DND-41 (cell line): ENCODE measurements around the gene WASF1.

ENCODE experiments used
- EZH2 ChIP-seq: IDR thresholded peaks from 3 replicates; pipeline ENCODE4 v1.6.1; 2012; ENCODE audit warnings: borderline replicate concordance, low read depth, mild to moderate bottlenecking, moderate library complexity, low read length, inconsistent platforms; ENCODE audit not compliant: severe bottlenecking
- TF ChIP-seq, protein P1 (sequence below): IDR thresholded peaks from 2 replicates; pipeline ENCODE4 v1.5.1; 2012; ENCODE audit warnings: borderline replicate concordance, low read length, moderate library complexity, mild to moderate bottlenecking; ENCODE audit not compliant: poor library complexity, severe bottlenecking; ENCODE audit errors: extremely low read depth

DNA sequence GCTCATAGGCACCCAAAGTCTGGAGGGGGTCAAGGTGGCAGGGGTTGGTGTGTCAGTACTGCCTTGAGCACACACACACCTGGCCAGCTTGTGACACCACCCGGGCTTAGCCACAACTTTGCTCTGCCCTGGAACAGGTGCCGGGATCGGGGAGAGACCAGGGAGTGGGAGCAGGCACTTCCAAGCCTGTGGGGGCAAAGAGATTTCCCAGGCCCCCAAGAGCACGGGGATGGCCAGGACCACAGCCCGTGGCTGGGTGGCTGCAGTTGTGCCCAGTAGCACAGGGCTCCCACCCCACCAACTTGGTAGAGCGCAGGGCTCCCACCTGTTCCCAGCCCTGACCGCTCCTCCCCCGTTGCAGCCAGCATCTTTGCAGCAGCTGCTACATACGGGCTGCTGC, 40.4 kb downstream of the WASF1 start:
- no peak for TF ChIP-seq EZH2
- TF ChIP-seq, protein P1, sequence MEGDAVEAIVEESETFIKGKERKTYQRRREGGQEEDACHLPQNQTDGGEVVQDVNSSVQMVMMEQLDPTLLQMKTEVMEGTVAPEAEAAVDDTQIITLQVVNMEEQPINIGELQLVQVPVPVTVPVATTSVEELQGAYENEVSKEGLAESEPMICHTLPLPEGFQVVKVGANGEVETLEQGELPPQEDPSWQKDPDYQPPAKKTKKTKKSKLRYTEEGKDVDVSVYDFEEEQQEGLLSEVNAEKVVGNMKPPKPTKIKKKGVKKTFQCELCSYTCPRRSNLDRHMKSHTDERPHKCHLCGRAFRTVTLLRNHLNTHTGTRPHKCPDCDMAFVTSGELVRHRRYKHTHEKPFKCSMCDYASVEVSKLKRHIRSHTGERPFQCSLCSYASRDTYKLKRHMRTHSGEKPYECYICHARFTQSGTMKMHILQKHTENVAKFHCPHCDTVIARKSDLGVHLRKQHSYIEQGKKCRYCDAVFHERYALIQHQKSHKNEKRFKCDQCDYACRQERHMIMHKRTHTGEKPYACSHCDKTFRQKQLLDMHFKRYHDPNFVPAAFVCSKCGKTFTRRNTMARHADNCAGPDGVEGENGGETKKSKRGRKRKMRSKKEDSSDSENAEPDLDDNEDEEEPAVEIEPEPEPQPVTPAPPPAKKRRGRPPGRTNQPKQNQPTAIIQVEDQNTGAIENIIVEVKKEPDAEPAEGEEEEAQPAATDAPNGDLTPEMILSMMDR: no peak
